ENCODE measurements around the gene GRM7.

Gene GRM7

DNA sequence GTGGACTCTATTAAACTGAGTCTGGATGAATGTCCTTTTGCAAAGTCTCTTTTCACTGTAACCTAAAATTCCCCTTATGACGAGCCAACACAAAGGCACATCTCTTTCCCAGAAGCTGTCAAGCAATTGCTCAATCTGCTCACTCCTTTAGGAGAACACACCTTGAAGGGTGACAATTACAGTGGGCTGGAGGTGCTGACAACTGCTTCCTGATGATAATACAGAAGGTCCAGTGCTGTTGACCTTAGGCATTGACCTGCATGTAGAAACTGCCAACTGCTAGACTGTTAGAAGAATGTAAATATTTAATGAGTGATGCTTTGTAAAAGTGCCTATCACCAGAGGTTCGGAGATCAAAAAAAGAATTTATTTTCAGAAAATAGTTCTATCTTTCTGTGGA is 757.7 kb downstream of the GRM7 start:
- TF ChIP-seq SIN3A (IDR thresholded peaks at IDR 0.05; ENCODE audit: borderline replicate concordance, insufficient read depth, low read length): no peak
- no peak for TF ChIP-seq FOXP2 (optimal IDR thresholded peaks at IDR 0.05; ENCODE audit: borderline replicate concordance, extremely low read depth, extremely low read length, insufficient read depth)
- no peak for TF ChIP-seq TAF1 (IDR thresholded peaks at IDR 0.05; ENCODE audit: borderline replicate concordance, insufficient read depth, low read length)
- TF ChIP-seq POLR2AphosphoS5 (IDR thresholded peaks at IDR 0.05; ENCODE audit: low read depth, low read length): no peak
- TF ChIP-seq REST (IDR thresholded peaks at IDR 0.05; ENCODE audit: insufficient read depth in 1 of 2, low read depth in 2 of 2, low read length in 2 of 2): no peak

DNA sequence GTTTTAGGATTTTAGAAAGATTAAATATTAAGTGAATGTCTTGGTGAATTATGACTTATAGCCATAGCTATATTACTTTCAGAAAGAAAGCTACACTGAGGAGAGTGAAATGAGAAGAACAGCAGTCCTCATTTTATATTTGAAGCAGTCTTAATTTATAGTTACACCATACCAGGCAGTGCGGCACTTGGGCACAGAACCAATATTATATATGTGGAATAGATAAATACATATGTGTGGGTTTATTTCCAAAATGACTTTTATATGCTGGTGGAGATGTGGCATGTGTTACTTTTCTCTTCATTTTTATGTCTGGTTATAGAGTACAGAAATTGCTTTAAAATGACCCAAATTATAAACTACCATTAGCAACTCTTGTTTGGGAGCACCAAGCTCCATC is 759.5 kb downstream of the GRM7 start:
- TF ChIP-seq REST (IDR thresholded peaks at IDR 0.05; ENCODE audit: insufficient read depth in 1 of 2, low read depth in 2 of 2, low read length in 2 of 2) (no peak), FOXP2 (optimal IDR thresholded peaks at IDR 0.05; ENCODE audit: borderline replicate concordance, extremely low read depth, extremely low read length, insufficient read depth) (no peak), TAF1 (IDR thresholded peaks at IDR 0.05; ENCODE audit: borderline replicate concordance, insufficient read depth, low read length) (no peak), SIN3A (IDR thresholded peaks at IDR 0.05; ENCODE audit: borderline replicate concordance, insufficient read depth, low read length) (no peak), POLR2AphosphoS5 (IDR thresholded peaks at IDR 0.05; ENCODE audit: low read depth, low read length) (no peak)

DNA sequence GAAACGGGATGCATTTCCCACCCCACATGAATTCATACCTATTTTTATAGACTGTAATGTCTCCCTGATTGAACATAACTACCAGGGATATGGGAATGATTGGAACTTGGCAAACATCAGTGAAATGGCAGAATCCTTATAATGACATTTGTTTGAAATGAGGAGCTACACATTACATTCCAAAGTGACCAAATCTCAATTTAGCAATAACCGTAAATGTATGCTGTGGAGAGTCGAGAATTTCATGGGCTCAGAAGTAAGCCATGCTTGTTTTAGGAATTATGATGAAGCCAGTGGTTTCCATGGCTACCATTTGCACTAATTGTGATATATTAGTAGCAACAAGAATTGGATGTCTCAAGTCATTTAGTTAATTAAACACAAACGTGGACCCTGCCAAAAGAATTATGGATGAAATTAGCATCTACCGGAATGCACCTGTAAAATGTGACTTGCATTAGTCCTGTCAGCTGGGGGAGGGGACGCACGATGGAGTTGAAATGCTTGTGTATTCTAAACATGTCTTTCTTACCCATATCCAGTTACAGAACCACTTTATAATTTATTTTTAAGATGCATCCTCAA is 760.2 kb downstream of the GRM7 start:
- TF ChIP-seq REST (IDR thresholded peaks at IDR 0.05; ENCODE audit: insufficient read depth in 1 of 2, low read depth in 2 of 2, low read length in 2 of 2): no peak
- no peak for TF ChIP-seq FOXP2 (optimal IDR thresholded peaks at IDR 0.05; ENCODE audit: borderline replicate concordance, extremely low read depth, extremely low read length, insufficient read depth)
- no peak for TF ChIP-seq POLR2AphosphoS5 (IDR thresholded peaks at IDR 0.05; ENCODE audit: low read depth, low read length)
- TF ChIP-seq TAF1 (IDR thresholded peaks at IDR 0.05; ENCODE audit: borderline replicate concordance, insufficient read depth, low read length): no peak
- TF ChIP-seq SIN3A (IDR thresholded peaks at IDR 0.05; ENCODE audit: borderline replicate concordance, insufficient read depth, low read length): no peak

- TF ChIP-seq REST (IDR thresholded peaks at IDR 0.05; ENCODE audit: insufficient read depth in 1 of 2, low read depth in 2 of 2, low read length in 2 of 2) (no peak), TAF1 (IDR thresholded peaks at IDR 0.05; ENCODE audit: borderline replicate concordance, insufficient read depth, low read length) (no peak)
These were observed 760.7 kb downstream of the GRM7 start for GRCh38 chr3:7621651-7622050.

- TF ChIP-seq POLR2AphosphoS5 (IDR thresholded peaks at IDR 0.05; ENCODE audit: low read depth, low read length): no peak
- no peak for TF ChIP-seq TAF1 (IDR thresholded peaks at IDR 0.05; ENCODE audit: borderline replicate concordance, insufficient read depth, low read length)
- TF ChIP-seq SIN3A (IDR thresholded peaks at IDR 0.05; ENCODE audit: borderline replicate concordance, insufficient read depth, low read length): no peak
- no peak for TF ChIP-seq REST (IDR thresholded peaks at IDR 0.05; ENCODE audit: insufficient read depth in 1 of 2, low read depth in 2 of 2, low read length in 2 of 2)
- TF ChIP-seq FOXP2 (optimal IDR thresholded peaks at IDR 0.05; ENCODE audit: borderline replicate concordance, extremely low read depth, extremely low read length, insufficient read depth): no peak
These were observed 764.1 kb downstream of the GRM7 start for GRCh38 chr3:7625021-7625420.

Measured in PFSK-1 (cell line).